HG03064 (cell line): ENCODE data around the gene TRAPPC12.
"Not testable (repeated sequence)": the region's sequence is repeated elsewhere in the genome, so short reads cannot be mapped to it uniquely, and the experiment has no call there.

Experiments
- ATAC-seq: cut with Tn5 transposase; IDR thresholded peaks from one replicate; pipeline ENCODE4 v1.9.1; 2021; ENCODE audit warnings: low read depth; ENCODE audit not compliant: unreplicated experiment

The TRAPPC12 gene

GRCh38 chr2:3379647-3380534 lies at the start of gene TRAPPC12:
Gene TRAPPC12 (plus strand): TSS chr2:3379694. CDS start chr2:3387624, 7,930 bp downstream.
- ATAC-seq, result peak; percentile 78

- no peak for ATAC-seq
Observed at GRCh38 chr2:3332133-3332532, 47.4 kb upstream of the TRAPPC12 start.

- ATAC-seq, result no peak
Observed at GRCh38 chr2:3334392-3335345, 44.8 kb upstream of the TRAPPC12 start.

- ATAC-seq, result no peak
Observed at GRCh38 chr2:3336844-3337243, 42.6 kb upstream of the TRAPPC12 start.

GRCh38 chr2:3338340-3338739 lies 41.2 kb upstream of the TRAPPC12 start:
- ATAC-seq, result no peak

GRCh38 chr2:3340144-3340543 lies 39.4 kb upstream of the TRAPPC12 start:
- ATAC-seq, result no peak

- ATAC-seq, result no peak
Observed at GRCh38 chr2:3341336-3341735, 38.2 kb upstream of the TRAPPC12 start.

GRCh38 chr2:3342324-3342723 lies 37.2 kb upstream of the TRAPPC12 start:
- no peak for ATAC-seq

GRCh38 chr2:3343012-3343411 lies 36.5 kb upstream of the TRAPPC12 start:
- no peak for ATAC-seq

- ATAC-seq, result no peak
Observed at GRCh38 chr2:3344897-3345296, 34.6 kb upstream of the TRAPPC12 start.

GRCh38 chr2:3345621-3346020 lies 33.9 kb upstream of the TRAPPC12 start:
- ATAC-seq, result no peak

GRCh38 chr2:3348767-3349166 lies 30.7 kb upstream of the TRAPPC12 start:
- no peak for ATAC-seq

- ATAC-seq, result no peak
Observed at GRCh38 chr2:3349211-3349693, 30.2 kb upstream of the TRAPPC12 start.

- no peak for ATAC-seq
Observed at GRCh38 chr2:3354986-3355385, 24.5 kb upstream of the TRAPPC12 start.

GRCh38 chr2:3355951-3356569 lies 23.4 kb upstream of the TRAPPC12 start:
- ATAC-seq, result no peak

GRCh38 chr2:3356799-3357198 lies 22.7 kb upstream of the TRAPPC12 start:
- ATAC-seq, result no peak

GRCh38 chr2:3357446-3357845 lies 22.0 kb upstream of the TRAPPC12 start:
- ATAC-seq, result not testable (repeated sequence)

- ATAC-seq, result no peak
Observed at GRCh38 chr2:3357926-3358325, 21.6 kb upstream of the TRAPPC12 start.

GRCh38 chr2:3361518-3362389 lies 17.7 kb upstream of the TRAPPC12 start:
- no peak for ATAC-seq

GRCh38 chr2:3365219-3365618 lies 14.3 kb upstream of the TRAPPC12 start:
- ATAC-seq, result no peak
